Hematopoietic multipotent progenitor cell treated with erythropoietin and hydrocortisone succinate and interleukin-3 and kit ligand, for 6 days (in vitro differentiated cells): ENCODE measurements around the gene SLC7A4.
"Not testable (repeated sequence)": the region's sequence is repeated elsewhere in the genome, so short reads cannot be mapped to it uniquely, and the experiment has no call there.

Source experiments
- DNase-seq: peaks from one replicate; pipeline ENCODE4 v3.0.0-alpha.2; 2015

Gene SLC7A4

DNA sequence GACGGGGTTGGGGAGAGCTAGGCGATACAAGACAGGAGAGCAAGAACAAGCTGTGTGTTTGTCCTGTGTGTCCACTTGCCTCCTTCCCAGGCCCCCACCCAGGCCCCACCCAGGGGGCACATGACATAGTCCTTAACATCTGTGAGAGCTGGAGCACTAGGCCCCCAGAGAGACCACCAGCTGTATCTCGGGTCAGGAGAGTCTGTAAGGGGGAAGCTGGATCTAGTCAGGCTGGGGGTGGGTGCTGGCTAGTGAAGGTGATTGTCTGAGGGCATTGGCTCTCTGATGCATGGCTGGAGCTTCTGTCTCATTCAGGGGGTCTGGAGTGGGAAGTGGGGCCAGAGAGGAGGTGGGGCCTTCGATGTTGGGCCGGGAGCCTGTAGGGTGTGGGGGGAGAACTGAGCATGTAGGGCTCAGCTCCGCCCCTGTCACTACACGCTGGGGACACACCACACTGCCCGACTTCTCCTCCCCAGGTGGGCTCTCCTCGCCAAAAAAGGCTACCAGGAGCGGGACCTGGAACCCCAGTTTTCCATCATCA lies 16.8 kb downstream of the SLC7A4 start:
- DNase-seq: no peak

DNA sequence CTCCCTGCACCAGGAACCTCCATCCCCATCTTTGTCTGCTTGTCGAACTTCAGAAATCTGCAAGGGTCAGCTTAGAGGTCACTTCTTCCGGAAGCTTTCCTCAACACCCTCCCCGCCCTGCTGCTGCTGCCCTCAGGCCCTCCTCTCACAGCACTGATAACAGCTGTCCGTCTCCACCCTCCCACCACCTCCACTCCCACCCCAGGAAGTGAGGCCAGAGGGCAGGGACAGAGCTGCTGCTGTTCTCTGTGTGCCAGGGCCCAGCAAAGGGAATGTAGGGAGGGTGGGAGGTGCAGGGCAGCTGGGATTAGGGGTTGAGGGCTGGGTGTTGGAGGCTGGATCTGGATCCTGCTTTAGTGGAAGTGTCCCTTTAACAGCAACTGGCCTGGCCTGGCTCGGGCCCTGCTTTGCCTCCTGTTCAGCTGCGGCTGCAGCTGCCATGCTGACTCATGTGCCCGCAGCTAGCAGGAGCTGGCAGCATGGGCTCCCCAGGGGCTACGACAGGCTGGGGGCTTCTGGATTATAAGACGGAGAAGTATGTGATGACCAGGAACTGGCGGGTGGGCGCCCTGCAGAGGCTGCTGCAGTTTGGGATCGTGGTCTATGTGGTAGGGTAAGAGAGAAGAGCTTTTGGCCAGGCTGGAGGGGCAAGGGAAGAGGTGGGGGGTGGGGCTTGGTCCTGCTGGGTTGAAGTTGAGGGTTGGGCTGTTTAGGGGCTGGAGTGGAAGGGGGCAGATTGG lies 17.5 kb downstream of the SLC7A4 start, which contains the start of gene P2RX6:
Gene P2RX6 (plus strand): TSS at position 440 of the 740 bp plus-strand sequence. CDS start 10 bp downstream, at position 450.
- DNase-seq: peak; percentile 88

DNA sequence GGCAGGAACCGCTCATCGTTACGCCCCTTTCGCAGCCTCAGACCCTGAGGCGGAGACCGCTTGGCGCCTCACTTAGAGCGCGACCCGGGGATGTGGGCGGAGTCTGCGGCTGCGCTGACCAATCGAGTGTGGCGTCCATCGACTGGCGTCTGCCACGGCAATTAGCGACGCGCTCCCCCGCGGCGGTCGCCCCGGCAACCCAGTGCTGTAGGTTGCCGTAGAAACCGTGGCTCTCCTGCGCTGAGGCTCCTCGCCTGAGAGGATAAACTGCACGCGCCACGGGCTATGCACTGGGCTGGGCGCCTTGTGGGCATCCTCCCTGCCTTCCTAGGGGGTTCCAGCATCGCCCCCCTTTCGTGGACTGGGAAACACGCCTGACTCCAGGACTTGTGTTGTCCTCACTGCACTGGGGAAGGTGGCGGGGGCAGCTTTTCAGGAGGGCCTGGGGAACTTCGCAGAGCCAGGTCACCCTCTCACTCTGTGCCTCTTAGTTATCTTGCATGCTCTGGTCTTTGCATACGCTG lies 18.1 kb downstream of the SLC7A4 start:
- DNase-seq: peak; percentile 96

DNA sequence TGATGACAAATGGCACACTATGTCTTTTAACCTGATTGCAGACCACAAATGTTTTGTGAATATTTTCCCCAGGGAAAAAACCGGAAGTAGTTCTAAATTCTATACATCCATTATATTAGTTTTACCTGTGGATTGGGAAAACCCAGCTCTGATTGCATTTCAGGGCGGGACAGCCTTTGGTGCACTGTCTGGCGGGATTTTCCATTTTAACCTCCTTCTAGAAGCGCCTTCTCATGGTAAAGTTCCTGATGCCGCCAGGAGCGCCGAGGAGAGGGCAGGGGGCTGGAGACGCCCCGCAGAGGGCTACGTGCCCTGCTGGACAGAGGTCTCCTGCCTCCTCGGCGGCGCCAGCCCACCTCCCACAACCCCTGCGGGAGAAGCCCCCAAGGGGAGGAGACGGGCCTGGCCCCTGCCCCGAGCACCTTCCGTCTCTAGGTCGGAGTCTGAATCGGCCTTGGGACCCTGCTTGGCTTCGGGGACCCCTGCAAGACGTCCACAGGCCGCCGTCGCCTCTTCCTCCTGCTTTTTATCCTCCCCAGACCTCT lies 18.6 kb downstream of the SLC7A4 start:
- DNase-seq: no peak

DNA sequence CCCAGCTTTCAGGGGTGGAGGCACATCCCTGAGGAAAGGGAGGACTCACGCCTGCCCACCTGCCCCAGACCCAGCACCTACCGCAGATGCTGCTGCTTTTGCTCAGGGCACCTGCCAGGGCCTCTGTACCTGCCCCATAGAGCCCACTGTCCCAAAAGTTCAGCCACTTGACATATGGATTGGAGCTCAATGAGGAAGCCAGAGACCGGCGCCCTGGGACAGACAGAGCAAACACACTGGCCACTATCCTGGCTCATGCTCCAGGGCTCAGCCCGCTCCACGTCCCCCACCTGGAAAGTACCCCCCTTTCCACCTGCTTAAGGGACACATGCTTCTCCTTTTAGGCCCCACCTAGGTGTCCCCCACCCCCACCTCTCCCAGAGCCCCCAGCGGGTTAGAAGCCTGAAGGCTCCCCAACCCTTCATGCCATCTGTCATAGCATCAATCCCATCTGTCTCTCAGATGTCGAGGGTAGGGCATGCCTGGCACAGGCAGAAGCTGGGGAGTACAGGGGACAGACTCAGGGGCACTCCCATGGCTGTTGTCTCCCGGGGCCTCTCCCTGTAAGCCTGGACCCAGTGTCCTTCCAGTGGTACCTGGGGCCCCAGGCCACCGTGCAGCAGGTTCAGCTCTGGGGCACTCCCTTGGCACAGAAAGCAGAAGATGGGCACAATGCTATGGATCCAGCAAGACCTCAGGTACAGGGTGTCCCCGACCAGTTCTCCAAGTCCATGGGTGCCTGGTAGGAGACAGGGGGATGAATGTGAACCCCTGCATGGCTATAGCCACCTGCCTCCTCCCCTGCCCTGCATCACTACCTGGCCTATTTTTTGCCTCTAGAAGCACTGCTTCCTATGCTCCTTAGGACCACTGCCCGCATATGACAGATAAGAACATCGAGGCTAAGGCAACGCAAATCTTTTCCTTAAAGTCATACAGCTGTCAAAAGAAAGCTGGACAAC lies 19.6 kb downstream of the SLC7A4 start:
- no peak for DNase-seq

DNA sequence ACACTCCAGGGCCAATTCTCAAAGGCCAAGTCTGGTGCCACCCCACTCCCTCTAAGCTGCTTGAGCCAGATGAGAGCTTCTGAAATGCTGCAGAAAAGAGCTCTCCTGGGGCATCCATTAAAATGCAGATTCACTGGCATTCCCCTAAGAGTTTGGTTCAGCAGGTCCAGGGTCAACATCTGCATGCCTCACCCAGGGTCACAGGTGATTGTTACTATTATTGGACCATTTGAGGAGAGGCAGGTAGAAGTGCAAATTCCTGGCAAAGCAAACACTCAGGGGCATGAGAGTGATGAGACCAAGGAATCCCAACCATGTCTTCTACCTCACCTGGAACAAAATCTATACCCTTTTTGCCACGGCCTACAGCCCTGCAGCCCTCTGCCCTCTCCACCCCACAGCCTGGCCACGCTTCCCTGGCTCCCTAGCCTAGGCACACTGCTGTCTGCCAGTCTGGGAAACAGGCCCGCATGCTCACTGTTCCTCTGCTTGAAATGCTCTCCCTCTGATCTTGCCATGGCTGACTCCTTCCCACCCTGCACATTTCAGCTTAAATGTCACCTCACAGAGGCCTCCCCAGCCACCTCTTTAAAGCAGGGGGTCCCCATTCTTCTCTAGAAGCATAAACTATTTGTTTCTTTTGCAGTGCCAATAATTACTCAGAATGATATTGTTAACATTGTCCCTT lies 21.8 kb downstream of the SLC7A4 start:
- DNase-seq: no peak

DNA sequence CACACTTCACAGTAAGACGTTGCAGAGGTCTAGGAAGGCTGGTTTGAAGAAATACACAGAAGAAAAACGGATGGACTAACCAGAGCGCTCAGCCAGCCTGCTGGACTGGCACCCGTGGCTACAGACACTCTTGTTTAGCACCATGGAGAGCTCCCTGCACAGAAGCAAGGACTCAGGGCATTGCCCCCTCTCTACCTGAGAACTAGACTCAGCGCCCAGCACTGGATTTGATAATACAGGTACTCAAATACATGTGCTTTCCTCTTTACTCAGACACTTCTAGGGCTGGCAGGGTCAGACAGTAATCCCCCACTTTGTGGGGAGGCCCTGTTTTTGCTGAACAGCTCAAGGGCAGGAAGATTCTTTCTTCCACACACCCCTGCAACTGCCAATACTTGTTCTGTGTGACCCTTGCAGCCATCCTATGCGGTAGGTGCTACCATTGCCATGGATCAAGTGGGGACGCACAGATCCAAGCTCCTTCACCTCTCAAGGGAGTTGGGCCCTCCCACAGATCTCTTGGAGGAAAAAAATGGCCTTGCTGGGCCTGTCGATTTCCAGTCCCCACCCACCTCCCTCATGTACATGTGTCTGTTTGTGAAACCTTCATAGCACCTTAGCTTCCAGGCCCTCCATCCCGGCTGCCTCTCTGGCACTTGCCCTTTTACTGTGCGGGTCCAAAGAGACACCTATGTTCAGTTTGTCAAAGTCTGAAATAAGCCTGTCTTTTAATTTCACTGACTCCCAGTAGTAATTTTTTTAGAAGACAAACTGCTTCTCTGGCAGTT lies 22.5 kb downstream of the SLC7A4 start:
- DNase-seq: peak; percentile 82

DNA sequence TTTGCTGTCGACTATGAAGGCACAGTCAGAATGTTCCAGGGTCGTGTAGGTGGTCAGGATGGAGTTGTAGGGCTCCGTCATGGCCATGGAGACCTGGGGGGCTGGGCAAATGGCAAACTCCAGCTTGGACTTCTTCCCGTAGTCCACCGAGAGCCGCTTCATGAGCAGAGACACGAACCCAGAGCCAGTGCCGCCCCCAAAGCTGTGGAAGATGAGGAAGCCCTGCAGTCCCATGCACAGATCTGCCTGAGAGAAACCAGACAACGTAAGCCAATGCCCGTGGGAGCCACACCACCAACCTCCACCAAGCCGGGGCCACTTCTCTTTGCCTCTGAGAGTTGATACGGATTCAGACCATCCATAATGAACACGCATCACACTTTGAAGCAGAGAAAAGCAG lies 23.2 kb downstream of the SLC7A4 start:
- DNase-seq: not testable (repeated sequence)

DNA sequence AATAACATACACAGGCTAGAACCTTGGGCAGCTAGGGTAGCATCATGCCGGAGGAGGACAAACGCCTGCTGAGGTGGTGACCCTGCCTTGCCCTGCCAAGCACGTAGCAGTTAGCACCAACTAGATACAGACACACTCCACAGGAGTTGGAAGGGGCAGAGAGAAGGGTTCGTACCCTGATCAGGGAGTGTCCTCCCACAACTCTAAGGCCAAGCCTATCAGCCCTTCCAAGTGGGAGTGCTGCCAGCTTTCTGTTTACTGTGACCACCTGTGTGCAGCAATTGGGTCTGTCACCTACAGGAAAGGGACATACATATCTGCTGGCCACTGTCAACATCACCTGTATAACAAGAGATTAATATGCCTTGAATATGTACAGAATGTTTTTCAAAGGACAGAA lies 28.6 kb downstream of the SLC7A4 start:
- DNase-seq: peak; percentile 38

DNA sequence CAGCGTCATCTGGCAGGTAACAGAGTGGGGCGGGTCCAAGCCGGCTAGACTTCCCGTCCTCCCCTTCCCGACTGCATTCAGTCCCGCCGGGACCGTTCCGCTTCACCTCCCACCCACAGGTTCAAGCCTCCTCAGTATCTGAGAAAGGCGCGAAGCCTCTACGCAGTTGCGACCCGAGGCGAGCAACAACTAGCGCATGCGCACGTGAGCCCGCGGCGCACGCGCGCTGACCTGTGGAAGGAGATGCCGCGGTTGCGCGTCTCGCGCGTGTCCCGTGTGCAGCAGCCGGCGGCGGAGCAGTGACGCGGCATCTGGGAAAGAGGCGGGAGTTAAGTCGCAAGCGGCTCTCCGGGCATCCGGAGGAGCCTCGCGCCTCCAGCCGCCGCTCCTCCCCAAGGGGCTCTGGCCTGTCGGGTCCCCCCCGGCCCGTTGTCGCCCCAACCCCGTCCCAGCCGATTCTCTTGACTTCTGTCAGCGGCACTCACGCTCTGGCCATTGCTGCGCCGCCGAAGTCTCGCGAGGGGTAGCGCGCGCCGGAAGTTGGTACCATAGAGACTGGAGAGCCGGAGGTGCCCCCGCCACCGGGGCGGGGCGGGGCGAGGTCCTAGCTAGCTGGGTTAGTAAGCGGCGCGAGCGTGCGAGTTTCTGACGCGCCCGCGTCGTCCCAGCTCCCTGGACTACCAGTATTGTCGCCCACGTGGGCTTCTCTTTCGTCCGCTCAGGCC lies 30.6 kb downstream of the SLC7A4 start, which contains the start of gene THAP7:
Gene THAP7 (minus strand): TSS at position 518 of the 725 bp plus-strand sequence. CDS start 207 bp downstream, at position 311.
- peak; percentile 97 for DNase-seq

DNA sequence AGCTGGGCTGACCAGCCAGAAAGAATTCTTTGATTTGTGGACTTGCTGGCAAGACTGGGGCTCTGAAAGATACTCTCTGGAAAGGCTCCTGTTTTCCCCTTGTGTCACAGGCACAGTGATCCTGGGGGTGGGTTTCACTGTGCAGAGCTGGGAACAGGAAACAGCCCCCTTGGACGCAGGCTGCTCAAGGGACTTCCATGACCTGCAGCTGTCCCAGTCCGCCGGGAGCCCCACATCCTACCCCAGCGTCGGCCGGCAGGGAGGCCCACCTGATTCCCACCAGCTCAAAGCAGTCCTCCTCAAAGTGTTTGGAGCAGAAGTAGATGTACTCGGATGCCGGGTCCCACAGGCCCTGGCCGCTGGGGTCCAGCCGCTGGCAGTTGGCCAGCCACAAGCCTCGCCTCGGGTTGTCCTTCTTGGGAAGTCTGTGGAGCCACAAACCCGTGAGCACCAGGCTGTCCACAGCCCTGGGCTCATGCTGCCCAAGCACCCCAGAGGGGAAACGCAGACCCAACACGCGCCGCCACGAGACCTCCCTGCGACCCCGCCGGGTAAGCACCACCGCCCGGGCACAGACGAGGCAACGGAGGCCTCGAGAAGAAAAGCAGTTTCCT lies 31.3 kb downstream of the SLC7A4 start:
- no peak for DNase-seq

DNA sequence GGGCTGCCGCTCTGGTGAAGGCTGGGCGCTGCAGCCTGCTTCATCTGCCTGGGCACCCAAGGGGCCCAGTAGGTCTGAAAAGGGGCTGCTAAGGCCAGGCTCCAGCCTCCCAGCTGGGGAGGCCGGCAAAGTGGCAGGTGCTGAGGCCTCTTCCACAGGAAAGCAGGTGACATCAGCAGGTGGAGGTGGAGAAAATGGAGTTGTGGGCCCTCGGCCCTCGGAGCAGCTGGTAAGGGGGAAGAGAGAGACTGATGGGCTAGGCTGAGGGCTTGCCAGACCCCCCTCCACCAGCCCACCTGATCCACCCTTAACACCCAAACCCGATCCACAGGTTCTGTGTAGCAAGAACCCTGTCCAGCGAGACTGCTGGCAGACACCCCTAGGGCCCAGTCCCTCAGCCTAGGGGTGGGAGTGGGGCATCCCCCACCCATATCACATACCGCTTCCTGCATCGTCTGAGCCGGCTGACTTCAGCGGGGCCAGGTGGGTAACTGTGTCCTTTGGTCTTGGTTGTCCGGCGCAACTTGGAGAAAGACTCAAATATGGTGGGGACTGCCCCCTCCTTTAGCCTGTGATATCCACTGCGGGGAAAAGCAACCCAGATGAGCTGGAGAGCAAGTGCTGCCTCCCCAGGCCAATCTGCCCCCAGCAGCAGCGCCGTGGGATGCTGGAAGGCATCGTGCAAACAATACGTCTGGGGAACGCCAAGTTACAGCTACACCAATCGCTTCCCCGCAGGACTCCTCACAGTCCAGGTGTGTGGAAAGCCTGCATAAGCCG lies 32.0 kb downstream of the SLC7A4 start:
- DNase-seq: no peak

DNA sequence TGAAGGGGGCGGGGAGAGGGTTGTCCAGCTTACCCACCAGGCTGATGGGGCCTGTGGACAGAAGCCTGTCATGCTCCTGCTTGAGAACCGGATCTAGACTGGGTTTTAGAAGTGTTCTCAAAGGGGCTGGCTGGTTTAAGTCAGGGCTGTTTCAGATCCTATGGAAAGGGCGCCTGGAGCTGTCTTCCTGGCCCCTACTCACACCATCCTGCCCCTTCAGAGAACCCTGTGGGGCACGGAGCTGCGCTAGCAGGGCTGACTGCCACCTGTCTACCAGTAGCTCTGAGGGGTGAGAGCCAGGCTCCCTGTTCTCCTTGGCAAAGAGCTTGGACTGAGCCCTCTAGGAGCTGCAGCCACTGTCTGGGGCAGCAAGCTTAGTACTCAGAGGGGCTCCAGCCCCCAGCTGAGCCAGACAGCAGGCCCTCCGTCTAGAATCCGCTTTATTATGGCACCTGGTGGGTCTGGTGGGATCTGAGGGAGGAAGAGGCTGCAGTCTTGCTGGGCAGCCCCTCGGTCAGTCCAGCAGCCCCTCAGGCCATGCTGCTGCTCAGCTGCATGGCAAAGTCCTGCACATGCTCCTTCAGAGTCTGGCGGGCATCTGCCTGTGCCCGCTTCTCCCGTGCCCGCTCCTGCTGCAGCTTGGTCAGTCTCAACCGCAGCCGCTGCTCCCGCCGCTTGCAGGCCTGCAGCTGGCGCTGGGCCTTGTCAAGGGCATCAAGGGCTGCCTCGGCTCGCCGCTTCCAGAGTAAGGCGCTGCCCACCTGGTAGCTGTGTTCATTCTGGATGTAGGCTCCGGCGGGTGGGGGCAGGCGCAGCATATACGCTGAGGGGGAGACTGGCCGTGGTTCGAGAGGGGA lies 32.8 kb downstream of the SLC7A4 start:
- DNase-seq: no peak

DNA sequence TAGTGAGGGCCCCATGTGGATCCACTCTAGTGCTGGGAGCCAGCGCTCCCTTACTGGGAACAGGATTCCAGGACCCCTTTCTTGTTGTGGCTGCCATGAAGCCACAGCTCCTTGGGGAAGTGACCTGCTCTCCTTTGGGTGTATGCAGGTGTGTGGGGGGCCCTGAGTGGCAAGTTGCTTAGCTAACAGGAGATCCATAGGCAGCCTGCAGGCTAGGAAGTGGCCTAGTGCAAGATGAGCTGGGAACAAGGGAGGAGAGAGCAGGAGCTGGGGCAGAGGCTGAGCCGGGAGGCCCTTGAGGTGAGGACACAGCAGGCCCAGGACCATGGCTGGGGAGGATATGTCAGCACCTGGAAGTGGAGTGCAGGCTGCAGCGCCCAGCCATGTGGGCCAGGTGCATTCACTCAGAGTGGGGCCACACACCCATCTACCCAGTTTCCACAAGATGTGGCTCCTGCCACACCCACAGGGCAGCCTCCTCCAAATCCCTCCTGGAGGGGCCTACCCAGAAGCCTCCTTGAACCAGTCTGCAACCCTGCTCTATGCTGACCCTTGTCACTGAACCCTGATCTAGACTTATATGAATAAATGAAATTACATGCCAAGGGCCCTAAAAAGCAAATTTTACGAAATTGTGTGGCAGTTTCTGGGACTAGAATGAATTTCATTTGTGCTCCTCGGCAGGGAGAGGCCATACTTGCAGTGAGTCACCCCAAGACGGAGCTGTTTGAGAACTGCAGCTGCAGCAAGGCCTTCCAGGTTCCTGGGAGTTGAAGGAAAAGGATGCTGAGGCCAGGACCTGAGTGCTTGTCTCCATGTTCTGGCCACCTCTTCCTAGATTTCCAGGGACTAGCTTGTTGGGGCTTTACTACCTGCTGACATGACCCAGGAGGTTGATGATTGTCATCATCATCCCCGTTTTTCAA lies 33.7 kb downstream of the SLC7A4 start:
- no peak for DNase-seq

DNA sequence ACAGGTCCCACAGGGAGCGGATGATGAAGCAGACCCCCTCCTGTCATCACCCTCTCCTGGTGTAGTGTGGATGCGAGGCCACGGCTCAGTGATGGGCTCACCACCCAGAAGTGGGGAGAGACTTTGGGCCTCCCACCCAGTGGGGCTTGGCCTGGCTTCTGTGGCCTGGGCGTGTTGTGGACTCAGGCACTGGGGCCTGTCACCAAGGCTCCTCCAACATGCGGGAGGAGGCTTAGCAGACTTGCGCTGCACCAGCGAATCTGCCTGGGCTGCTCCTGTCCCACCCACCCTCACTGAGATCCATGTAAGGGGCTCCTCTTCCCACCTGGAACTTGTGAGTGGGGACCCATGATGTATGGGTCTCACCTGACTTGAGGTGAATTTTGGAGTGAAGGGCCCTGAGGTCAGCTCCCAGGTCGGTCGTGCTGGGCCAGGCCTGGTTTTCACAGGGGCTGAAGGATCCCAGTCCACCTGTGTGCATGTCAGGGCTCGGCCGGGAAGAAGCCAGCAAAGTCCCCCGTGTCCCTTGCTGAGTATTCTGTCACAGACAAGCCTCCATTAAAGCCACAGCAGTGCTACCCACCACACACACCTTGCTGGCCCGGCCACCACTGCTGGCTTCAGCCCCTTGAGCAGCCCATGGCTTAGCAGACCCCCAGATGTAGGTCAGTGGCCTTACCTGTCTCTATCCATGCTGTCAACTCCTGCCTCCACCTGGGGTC lies 34.7 kb downstream of the SLC7A4 start:
- no peak for DNase-seq
